Measurements from ENCODE around the gene RARG. TPM values are rescaled to one million over a fixed set of nuclear protein-coding genes. Genes with fewer than 3 reads are reported as not detected.
A peak's percentile ranks its signal among the peaks of the same experiment; 100 is the strongest.

The RARG gene
- total and polyA plus RNA-seq, 2 of the 8 experiments (the other 6 are each of a cell fraction or from before 2014, with no cell fraction given): 68.6 to 68.9 TPM

DNA sequence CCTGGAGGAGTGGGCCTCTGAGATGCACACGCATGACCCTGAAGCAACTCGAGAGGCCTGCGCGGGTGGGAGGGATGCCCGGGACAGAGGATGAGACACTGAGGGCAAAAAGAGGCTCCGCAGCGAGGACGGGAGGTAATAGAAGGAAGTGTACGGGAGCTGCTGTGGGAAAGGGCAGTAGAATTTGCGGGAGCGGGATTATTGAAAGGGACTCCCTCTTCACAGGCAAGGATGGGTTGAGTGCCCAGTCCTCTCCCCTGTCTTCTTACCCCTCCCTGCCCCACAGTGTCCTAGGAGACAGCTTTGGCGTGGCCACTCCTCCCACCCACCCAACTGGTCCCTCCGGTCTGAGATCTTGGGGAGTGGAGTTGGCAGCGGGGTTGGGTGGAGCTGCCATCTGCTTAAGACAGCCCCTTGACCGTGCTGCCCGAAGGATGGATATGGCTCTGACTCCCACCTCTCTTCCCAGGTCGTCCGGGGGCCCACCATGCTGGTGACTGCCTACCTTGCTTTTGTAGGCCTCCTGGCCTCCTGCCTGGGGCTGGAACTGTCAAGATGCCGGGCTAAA is 20.4 kb upstream of the RARG start:
- Histone ChIP-seq H2BK12ac (ENCODE audit: low read depth, low read length) (0 out of 2 replicates have a peak overlapping the region, but pooled peaks have one; percentile 14), H3K9me3 (ENCODE audit: insufficient read depth in 2 of 2, low read depth in 1 of 2, low read length in 1 of 2) (no peaks in the 10 kb centered on the region), H3K79me1 (ENCODE audit: low read depth, low read length) (no peaks in the 10 kb centered on the region), H3K4me1 (replicated peaks in 1 of 4; ENCODE audit: control insufficient read depth in 3 of 4, insufficient read depth in 4 of 4, low read length in 3 of 4) (peaks cover 0 to 12% (median 3%) of the 10 kb centered on the region in 4 experiments; a peak in 5 of 7 replicates), H2AFZ (ENCODE audit: low read length) (peak overlapping the region; percentile 55), H2AK5ac (ENCODE audit: low read depth, low read length) (no peak overlapping the region), H4K20me1 (replicated peaks in 1 of 2; ENCODE audit: control insufficient read depth in 1 of 2, insufficient read depth in 2 of 2, low read length in 2 of 2) (no peaks in the 10 kb centered on the region), H3K56ac (replicated peaks; ENCODE audit: insufficient read length, low read depth, low read length) (no peak overlapping the region), H2BK15ac (ENCODE audit: low read length) (no peak overlapping the region), H2BK120ac (replicated peaks; ENCODE audit: low read depth, low read length) (no peak overlapping the region), H3K23me2 (ENCODE audit: low read depth, low read length) (peaks cover 7% of the 10 kb centered on the region; the same call in 1 of the 2 replicates), H4K91ac (replicated peaks; ENCODE audit: insufficient read length, low read length) (peak overlapping the region; percentile 88), H3K18ac (ENCODE audit: extremely low read depth, low read length) (peak overlapping the region; percentile 78), H2BK20ac (ENCODE audit: low read length) (no peak overlapping the region), H3K9ac (replicated peaks in 1 of 4; ENCODE audit: extremely low read depth in 1 of 4, low read depth in 3 of 4, low read length in 3 of 4) (peak overlapping the region; percentile 70 to 79 (median 74)), H3K27me3 (replicated peaks in 1 of 4; ENCODE audit: control insufficient read depth in 3 of 4, extremely low read depth in 1 of 4, insufficient read depth in 3 of 4, low read length in 3 of 4) (no peaks in the 10 kb centered on the region), H3K4me2 (ENCODE audit: insufficient read depth in 1 of 2, low read depth in 2 of 2, low read length in 2 of 2) (peak overlapping the region; percentile 35 to 94), H3K14ac (ENCODE audit: insufficient read length) (no peak overlapping the region), H3K23ac (ENCODE audit: insufficient read length) (no peak overlapping the region), H4K8ac (ENCODE audit: extremely low read depth, insufficient read depth, low read length) (peak overlapping the region; percentile 95), H3K36me3 (ENCODE audit: control insufficient read depth in 2 of 4, insufficient read depth in 4 of 4, low read length in 3 of 4) (peaks cover 0 to 4% (median 0%) of the 10 kb centered on the region in 4 experiments; a peak in 1 of 8 replicates), H3K27ac (ENCODE audit: low read depth, low read length) (peak overlapping the region; percentile 54; the same call in 1 of the 2 replicates), H2BK5ac (ENCODE audit: low read depth, low read length) (peak overlapping the region; percentile 87; the same call in 1 of the 2 replicates), H3K79me2 (ENCODE audit: control insufficient read depth in 1 of 2, insufficient read depth in 2 of 2, low read length in 2 of 2) (peaks cover 0 to 15% of the 10 kb centered on the region in 2 experiments; a peak in 1 of 4 replicates), H3K4ac (replicated peaks; ENCODE audit: insufficient read length, low read depth, low read length) (no peak overlapping the region), H3K4me3 (ENCODE audit: extremely low read depth in 1 of 4, insufficient read depth in 2 of 4, low read depth in 3 of 4, low read length in 4 of 4) (peak overlapping the region; percentile 71 to 94 (median 80)), H4K5ac (ENCODE audit: insufficient read length, low read depth, low read length) (peak overlapping the region; percentile 89)
- FAIRE-seq (no peak), DNase-seq (ENCODE audit: low read depth in 1 of 2, low spot score in 2 of 2) (no peak)
- CTCF ChIA-PET (ENCODE audit: partially characterized antibody): interaction anchor here (0.7 to 23.0 kb wide), 8 partner anchors 9 to 56 kb away, joined by 3 to 654 read pairs (median 7); partner anchors contain the start of gene ESPL1
- TF ChIP-seq CEBPB (IDR thresholded peaks at IDR 0.05; ENCODE audit: low read depth, low read length) (no peak), SAP30 (IDR thresholded peaks at IDR 0.05; ENCODE audit: insufficient read depth, insufficient replicate concordance, low read length) (peak; percentile 27), POLR2A (IDR thresholded peaks at IDR 0.05; ENCODE audit: control extremely low read depth in 1 of 2, low read depth in 2 of 2, low read length in 2 of 2) (no peak), CHD2 (IDR thresholded peaks at IDR 0.05; ENCODE audit: low read length) (no peak)
- TF ChIP-seq, protein P1, sequence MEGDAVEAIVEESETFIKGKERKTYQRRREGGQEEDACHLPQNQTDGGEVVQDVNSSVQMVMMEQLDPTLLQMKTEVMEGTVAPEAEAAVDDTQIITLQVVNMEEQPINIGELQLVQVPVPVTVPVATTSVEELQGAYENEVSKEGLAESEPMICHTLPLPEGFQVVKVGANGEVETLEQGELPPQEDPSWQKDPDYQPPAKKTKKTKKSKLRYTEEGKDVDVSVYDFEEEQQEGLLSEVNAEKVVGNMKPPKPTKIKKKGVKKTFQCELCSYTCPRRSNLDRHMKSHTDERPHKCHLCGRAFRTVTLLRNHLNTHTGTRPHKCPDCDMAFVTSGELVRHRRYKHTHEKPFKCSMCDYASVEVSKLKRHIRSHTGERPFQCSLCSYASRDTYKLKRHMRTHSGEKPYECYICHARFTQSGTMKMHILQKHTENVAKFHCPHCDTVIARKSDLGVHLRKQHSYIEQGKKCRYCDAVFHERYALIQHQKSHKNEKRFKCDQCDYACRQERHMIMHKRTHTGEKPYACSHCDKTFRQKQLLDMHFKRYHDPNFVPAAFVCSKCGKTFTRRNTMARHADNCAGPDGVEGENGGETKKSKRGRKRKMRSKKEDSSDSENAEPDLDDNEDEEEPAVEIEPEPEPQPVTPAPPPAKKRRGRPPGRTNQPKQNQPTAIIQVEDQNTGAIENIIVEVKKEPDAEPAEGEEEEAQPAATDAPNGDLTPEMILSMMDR (IDR thresholded peaks at IDR 0.05; ENCODE audit: control extremely low read depth in 1 of 3, insufficient read depth in 1 of 3, low read depth in 1 of 3, low read length in 3 of 3): peak in 1 of 3 experiments; percentile 3; a peak in 1 of 4 replicates
- 29% methylated on average over 14 of the region's 19 CpGs; no CpG with 5 or more reads in 1 of the 2 experiments for WGBS, 2 experiments (ENCODE audit: extremely low coverage in 1 of 2, insufficient coverage in 1 of 2, insufficient read length in 1 of 2, insufficient replicate concordance in 2 of 2, low coverage in 1 of 2, low lambda C conversion rate in 2 of 2, missing lambda C conversion rate in 1 of 2)
- POLR2A ChIA-PET (ENCODE audit: partially characterized antibody): interaction anchor here (0.9 to 4.4 kb wide), 10 partner anchors 9 to 56 kb away, joined by 3 to 41 read pairs (median 4); a partner anchor contains a TSS
